ENCODE data around the gene SPATA32.

Gene SPATA32

DNA sequence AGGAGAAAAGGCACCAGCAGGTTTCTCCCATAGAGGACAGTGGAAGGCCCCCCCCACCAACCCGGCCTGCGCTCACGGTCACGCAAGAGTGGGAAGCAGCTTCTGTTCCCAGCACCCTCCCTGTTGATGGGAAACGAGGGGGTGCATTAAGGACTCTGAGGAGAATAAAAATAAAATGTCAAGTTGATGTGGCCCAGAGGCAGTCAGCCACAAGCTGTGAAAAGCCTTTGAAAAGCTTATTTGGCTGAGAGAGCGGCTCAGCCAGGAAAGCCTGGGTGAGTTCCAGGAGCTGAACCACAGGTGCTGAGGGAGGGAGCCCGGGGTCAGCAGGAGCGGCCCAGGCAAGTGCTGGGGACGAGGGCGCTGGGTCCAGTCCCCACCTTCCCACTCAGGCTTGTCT, 26.9 kb upstream of the SPATA32 start:
- no peak for DNase-seq (ENCODE audit: low spot score)
- TF ChIP-seq, protein P1, sequence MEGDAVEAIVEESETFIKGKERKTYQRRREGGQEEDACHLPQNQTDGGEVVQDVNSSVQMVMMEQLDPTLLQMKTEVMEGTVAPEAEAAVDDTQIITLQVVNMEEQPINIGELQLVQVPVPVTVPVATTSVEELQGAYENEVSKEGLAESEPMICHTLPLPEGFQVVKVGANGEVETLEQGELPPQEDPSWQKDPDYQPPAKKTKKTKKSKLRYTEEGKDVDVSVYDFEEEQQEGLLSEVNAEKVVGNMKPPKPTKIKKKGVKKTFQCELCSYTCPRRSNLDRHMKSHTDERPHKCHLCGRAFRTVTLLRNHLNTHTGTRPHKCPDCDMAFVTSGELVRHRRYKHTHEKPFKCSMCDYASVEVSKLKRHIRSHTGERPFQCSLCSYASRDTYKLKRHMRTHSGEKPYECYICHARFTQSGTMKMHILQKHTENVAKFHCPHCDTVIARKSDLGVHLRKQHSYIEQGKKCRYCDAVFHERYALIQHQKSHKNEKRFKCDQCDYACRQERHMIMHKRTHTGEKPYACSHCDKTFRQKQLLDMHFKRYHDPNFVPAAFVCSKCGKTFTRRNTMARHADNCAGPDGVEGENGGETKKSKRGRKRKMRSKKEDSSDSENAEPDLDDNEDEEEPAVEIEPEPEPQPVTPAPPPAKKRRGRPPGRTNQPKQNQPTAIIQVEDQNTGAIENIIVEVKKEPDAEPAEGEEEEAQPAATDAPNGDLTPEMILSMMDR (IDR thresholded peaks at IDR 0.05; ENCODE audit: borderline replicate concordance, control extremely low read depth, extremely low read depth, insufficient read depth, missing control alignments): no peak
- in situ Hi-C loops (cut with MboI; ENCODE audit: low sequenced_read_pairs, unreplicated experiment): no loop called here

DNA sequence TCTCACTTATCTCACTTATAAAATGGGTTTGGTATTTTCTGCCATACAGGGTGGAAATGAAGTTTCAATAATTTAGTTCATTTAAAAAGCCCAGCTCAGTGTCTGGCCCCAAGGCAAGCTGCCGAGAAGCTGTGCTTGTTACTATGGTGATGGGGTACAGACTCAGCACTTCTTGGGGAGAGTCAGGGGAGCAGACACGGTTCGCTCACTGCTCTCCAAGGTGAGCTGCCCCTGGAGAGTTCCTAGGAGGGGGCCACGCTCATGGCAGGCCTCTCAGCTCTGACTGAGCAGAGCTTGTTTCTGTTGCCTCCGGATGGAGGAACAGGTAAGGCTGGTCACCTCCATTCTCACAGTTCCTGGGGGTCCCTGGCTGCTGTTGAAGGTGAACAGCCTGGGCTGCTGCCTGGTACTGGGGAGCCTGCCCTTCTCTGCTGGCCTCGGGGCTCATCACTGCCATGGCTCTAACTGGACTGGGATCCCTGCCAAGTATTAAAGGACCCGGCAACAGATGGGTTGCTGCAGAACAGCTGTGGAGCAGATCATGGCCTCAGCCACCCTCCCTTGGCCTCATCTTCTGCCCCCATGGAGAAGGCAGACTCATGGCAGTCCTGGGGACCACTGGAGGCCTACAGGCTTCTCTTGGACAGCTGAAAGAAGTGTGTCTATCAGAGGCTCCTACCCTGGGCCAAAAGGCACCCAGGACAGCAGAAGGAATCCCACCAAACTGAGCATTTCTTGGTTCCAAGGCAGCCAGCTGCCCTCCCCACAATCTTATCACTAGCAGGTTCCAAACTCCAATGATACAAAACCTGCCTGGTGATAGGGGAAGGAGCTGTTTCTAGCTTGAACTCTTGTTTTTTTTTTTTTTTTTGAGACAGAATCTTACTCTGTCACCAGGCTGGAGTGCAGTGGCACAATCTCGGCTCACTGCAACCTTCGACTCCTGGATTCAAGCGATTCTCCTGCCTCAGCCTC, 25.9 kb upstream of the SPATA32 start:
- TF ChIP-seq, protein P1 (IDR thresholded peaks at IDR 0.05; ENCODE audit: borderline replicate concordance, control extremely low read depth, extremely low read depth, insufficient read depth, missing control alignments): no peak
- in situ Hi-C loops (cut with MboI; ENCODE audit: low sequenced_read_pairs, unreplicated experiment): no loop called here
- DNase-seq (ENCODE audit: low spot score): no peak

DNA sequence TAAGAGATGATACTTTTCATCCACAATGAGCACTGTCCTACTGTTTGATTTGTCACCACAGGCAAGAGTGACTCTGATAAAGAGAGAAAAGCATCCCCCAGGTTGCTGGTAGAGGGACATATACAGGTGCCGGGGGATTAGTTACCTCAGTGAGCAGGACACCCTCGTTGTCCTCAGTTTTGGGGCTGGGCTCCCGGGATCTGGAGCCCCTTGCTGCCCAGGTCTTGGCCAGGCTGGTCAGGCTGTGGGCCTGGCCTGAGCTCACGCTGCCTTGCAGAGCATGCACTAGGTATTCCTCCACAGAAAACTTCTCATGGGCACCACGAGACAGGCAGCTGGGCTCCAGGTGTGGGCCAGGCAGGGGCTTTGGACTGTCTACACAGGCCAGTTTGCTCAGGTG, 24.4 kb upstream of the SPATA32 start:
- in situ Hi-C loops (cut with MboI; ENCODE audit: low sequenced_read_pairs, unreplicated experiment): no loop called here

GRCh38 chr17:45284176-45285140, 22.6 kb upstream of the SPATA32 start:
- DNase-seq (ENCODE audit: low spot score): no peak
- TF ChIP-seq, protein P1 (IDR thresholded peaks at IDR 0.05; ENCODE audit: borderline replicate concordance, control extremely low read depth, extremely low read depth, insufficient read depth, missing control alignments): peak; percentile 34
- in situ Hi-C loops (cut with MboI; ENCODE audit: low sequenced_read_pairs, unreplicated experiment): no loop called here

More for the DNA sequence above, 24.4 kb upstream of the SPATA32 start:
- TF ChIP-seq, protein P1 (IDR thresholded peaks at IDR 0.05; ENCODE audit: borderline replicate concordance, control extremely low read depth, extremely low read depth, insufficient read depth, missing control alignments): no peak
- no peak for DNase-seq (ENCODE audit: low spot score)

GRCh38 chr17:45283711-45284110, 21.8 kb upstream of the SPATA32 start:
- in situ Hi-C loops (cut with MboI; ENCODE audit: low sequenced_read_pairs, unreplicated experiment): no loop called here
- DNase-seq (ENCODE audit: low spot score): no peak
- TF ChIP-seq, protein P1 (IDR thresholded peaks at IDR 0.05; ENCODE audit: borderline replicate concordance, control extremely low read depth, extremely low read depth, insufficient read depth, missing control alignments): no peak

Measured in GM13976 (cell line).